ENCODE measurements around the gene KPNA4.

KPNA4 gene

GRCh38 chr3:160449636-160450598 lies 115.5 kb downstream of the KPNA4 start, which contains the start of gene TRIM59:
Gene TRIM59, minus strand, starts transcription at chr3:160449786. Its CDS starts 10,603 bp downstream, at chr3:160439183.
- peak; percentile 95 for DNase-seq (ENCODE audit: low read depth)
- H3K4me3 ChIP-seq (ENCODE audit: control insufficient read depth, low read depth, low read length) = peak within 1 kb of the TSS; percentile 92
- TF ChIP-seq CTCF (conservative IDR thresholded peaks at IDR 0.05; ENCODE audit: control insufficient read depth, insufficient read depth, low read depth, low read length) = no peak

DNA sequence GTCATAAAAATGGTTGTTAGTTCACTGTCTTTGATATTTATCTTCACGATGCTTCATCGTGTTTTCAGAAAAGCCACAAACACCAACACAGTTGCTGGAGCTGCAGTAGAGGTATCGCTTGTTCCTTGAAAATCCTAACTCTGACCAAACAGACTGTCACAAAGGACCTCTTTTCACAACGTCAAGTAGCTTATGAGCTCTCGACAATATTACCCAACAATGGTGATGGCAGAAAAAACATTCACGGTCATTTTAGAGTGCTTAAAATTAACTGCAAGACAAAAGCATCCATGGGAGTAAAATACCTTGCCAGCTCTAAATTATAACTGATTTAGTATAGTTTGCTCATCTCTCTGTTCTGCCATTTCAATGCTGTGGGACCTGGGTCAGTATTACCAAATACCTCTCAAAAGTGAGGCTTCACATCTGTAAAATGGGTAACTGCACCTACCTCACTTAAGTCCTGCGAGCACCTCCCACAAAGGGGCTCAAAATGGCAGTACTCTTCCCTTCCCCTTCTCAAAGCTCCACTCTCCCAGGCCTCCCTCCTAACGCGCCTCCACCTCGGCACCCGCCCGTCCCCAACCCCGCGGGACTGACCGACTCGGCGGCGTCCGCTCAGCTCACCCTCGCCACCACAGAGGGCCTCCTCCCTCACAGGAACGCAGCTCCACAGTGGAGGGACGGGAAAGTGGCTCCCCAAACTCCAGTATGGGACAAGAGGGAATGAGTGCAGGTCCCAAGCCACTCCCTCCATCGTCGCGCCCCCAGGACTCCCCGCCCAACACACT lies 116.3 kb downstream of the KPNA4 start:
- DNase-seq (ENCODE audit: low read depth) = peak; percentile 51
- peak overlapping the region; percentile 92 for H3K4me3 ChIP-seq (ENCODE audit: control insufficient read depth, low read depth, low read length)
- no peak for TF ChIP-seq CTCF (conservative IDR thresholded peaks at IDR 0.05; ENCODE audit: control insufficient read depth, insufficient read depth, low read depth, low read length)

DNA sequence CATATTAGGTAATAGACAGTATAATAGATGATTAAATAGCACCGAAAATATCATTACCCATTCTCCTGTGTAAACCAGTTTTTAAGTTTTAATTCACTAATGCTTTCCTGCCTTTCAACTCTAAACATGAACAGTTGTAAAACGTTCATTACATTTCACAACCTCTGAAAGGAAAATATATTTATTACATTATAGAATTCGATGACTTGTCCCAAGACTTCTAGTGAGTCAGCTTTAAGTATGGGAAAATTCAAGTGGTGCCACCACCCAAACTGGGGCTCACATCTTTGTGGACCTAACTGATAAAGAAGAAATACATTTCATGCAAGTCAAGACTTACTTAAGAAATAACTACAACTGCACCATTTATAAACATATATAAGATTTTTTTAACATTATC lies 117.8 kb downstream of the KPNA4 start:
- H3K4me3 ChIP-seq (ENCODE audit: control insufficient read depth, low read depth, low read length) = peak overlapping the region; percentile 92
- TF ChIP-seq CTCF (conservative IDR thresholded peaks at IDR 0.05; ENCODE audit: control insufficient read depth, insufficient read depth, low read depth, low read length) = no peak
- peak; percentile 63 for DNase-seq (ENCODE audit: low read depth)

- no peak overlapping the region for H3K4me3 ChIP-seq (ENCODE audit: control insufficient read depth, low read depth, low read length)
- TF ChIP-seq CTCF (conservative IDR thresholded peaks at IDR 0.05; ENCODE audit: control insufficient read depth, insufficient read depth, low read depth, low read length) = no peak
- DNase-seq (ENCODE audit: low read depth) = no peak
These were observed 118.8 kb downstream of the KPNA4 start for GRCh38 chr3:160446522-160447056.

GRCh38 chr3:160445854-160446253 lies 119.5 kb downstream of the KPNA4 start:
- DNase-seq (ENCODE audit: low read depth) = no peak
- TF ChIP-seq CTCF (conservative IDR thresholded peaks at IDR 0.05; ENCODE audit: control insufficient read depth, insufficient read depth, low read depth, low read length) = no peak
- H3K4me3 ChIP-seq (ENCODE audit: control insufficient read depth, low read depth, low read length) = no peak overlapping the region
